HepG2 (cell line): ENCODE data around the gene NGEF.

Experiments used
- CTCF ChIP-seq: sonication (generic); formaldehyde crosslinking; IDR thresholded peaks from 2 replicates; pipeline ENCODE4 v1.5.0; 2020; ENCODE audit warnings: mild to moderate bottlenecking, missing genetic modification reagents, moderate library complexity
- DR1 ChIP-seq: sonication (generic); formaldehyde crosslinking; IDR thresholded peaks from 2 replicates; pipeline ENCODE4 v1.8.0; 2021; ENCODE audit warnings: mild to moderate bottlenecking, missing genetic modification reagents, inconsistent platforms

DNA sequence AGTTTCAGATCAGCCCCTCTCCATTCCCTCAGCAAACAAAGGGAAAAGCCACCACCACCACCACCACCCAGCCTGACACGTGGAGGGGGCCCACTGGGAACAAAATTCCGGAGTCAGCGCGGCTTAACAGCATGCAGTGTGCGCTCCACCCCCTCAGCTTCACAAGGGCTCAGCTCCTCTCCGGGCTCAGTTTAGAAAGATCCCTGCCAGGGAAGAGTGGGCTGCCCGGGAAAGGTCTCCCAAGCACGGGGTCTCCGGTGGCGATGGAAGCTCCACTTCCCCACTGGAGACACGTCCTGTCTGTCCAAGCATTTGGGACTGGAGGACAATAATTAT lies 87.3 kb downstream of the NGEF start:
- no peak for TF ChIP-seq CTCF (CRISPR knock-in tag)
- TF ChIP-seq DR1 (CRISPR knock-in tag): no peak
